Measurements from ENCODE around the gene SH3PXD2B. TPM values are rescaled to one million over a fixed set of nuclear protein-coding genes. Genes with fewer than 3 reads are reported as not detected.

Gene SH3PXD2B
- total and polyA plus RNA-seq, 2 of the 4 experiments (the other 2 are of a cell fraction), result 8.2 to 14.4 TPM

- Histone ChIP-seq H2AK5ac (ENCODE audit: low read depth, low read length) (no peak overlapping the region), H3K9me3 (ENCODE audit: control insufficient read depth, insufficient read depth, low read length) (no peaks in the 10 kb centered on the region), H3K27ac (ENCODE audit: insufficient read depth, low read length) (no peak overlapping the region), H3K23ac (ENCODE audit: low read depth, low read length) (no peak overlapping the region), H3K18ac (ENCODE audit: low read depth, low read length) (no peak overlapping the region), H3K9me1 (ENCODE audit: insufficient read depth, low read length) (no peaks in the 10 kb centered on the region), H3K4me3 (ENCODE audit: insufficient read depth, low read depth, low read length) (no peak overlapping the region), H2BK120ac (ENCODE audit: low read depth, low read length) (no peak overlapping the region), H3K27me3 (ENCODE audit: control insufficient read depth, insufficient read depth, low read length) (peaks cover 59% of the 10 kb centered on the region), H2BK5ac (ENCODE audit: low read depth, low read length, poor library complexity, severe bottlenecking) (no peak overlapping the region), H3K4ac (ENCODE audit: low read depth, low read length) (no peak overlapping the region), H3K56ac (ENCODE audit: extremely low read depth, insufficient read depth, low read length) (no peak overlapping the region), H3K79me1 (ENCODE audit: low read depth in 1 of 2, low read length in 2 of 2) (no peaks in the 10 kb centered on the region), H3K36me3 (ENCODE audit: control insufficient read depth, insufficient read depth, low read length) (no peaks in the 10 kb centered on the region), H3K4me2 (ENCODE audit: low read depth, low read length) (no peak overlapping the region), H3K14ac (replicated peaks; ENCODE audit: low read depth, low read length) (no peak overlapping the region), H3K9ac (ENCODE audit: low read depth, low read length) (no peak overlapping the region), H2BK20ac (ENCODE audit: low read depth, low read length) (no peak overlapping the region), H2AFZ (replicated peaks; ENCODE audit: low read length, poor library complexity) (no peak overlapping the region), H2BK15ac (ENCODE audit: low read depth, low read length) (no peak overlapping the region), H3K4me1 (ENCODE audit: control insufficient read depth, insufficient read depth, low read length) (no peaks in the 10 kb centered on the region), H4K8ac (ENCODE audit: low read depth in 2 of 2, low read length in 2 of 2) (no peak overlapping the region), H4K20me1 (ENCODE audit: insufficient read depth, low read length) (no peaks in the 10 kb centered on the region), H4K91ac (ENCODE audit: insufficient read depth, low read depth, low read length) (no peak overlapping the region), H2AK9ac (replicated peaks; ENCODE audit: low read depth, low read length, poor library complexity) (no peak overlapping the region), H4K5ac (ENCODE audit: low read depth, low read length) (no peak overlapping the region)
- intact Hi-C loops (cut with micrococcal nuclease), result no loop called here
- DNase-seq (no peak), ATAC-seq (ENCODE audit: low read depth) (no peak)
- ChIA-PET CTCF (no interaction called here), POLR2A (ENCODE audit: unreplicated experiment) (no interaction called here)
- BruUV-seq (replicated peaks), result no TSS peak
- 88% methylated on average over 4 of the region's 11 CpGs; no CpG with 5 or more reads in 1 of the 2 experiments for WGBS, 2 experiments (ENCODE audit: extremely low coverage in 2 of 2, insufficient read length in 1 of 2)
- TF ChIP-seq USF2 (IDR thresholded peaks at IDR 0.05; ENCODE audit: low read depth, low read length) (no peak), MAZ (IDR thresholded peaks at IDR 0.05; ENCODE audit: borderline replicate concordance, low read depth, low read length) (no peak), RCOR1 (IDR thresholded peaks at IDR 0.05; ENCODE audit: insufficient replicate concordance, low read length) (no peak)
- in situ Hi-C loops (cut with MboI; ENCODE audit: low sequenced_read_pairs), result no loop called here
- dilution Hi-C loops (cut with HindIII; ENCODE audit: low sequenced_read_pairs, unreplicated experiment), result no loop called here
Observed at GRCh38 chr5:172493461-172493860, 39.1 kb upstream of the SH3PXD2B start.

Measured in IMR-90 (cell line).